ENCODE results near the gene TRIM40. TPM values are rescaled to one million over a fixed set of nuclear protein-coding genes. Genes with fewer than 3 reads are reported as not detected.
A peak's percentile ranks its signal among the peaks of the same experiment; 100 is the strongest.

Gene TRIM40
- total and polyA plus RNA-seq, 8 donors: not detected

GRCh38 chr6:30188541-30188940, 52.6 kb downstream of the TRIM40 start:
- Histone ChIP-seq H3K27me3 (no peaks in the 10 kb centered on the region), H3K4me1 (no peaks in the 10 kb centered on the region), H3K27ac (no peak overlapping the region), H3K9me3 (no peaks in the 10 kb centered on the region), H3K36me3 (peaks cover 0 to 32% (median 17%) of the 10 kb centered on the region in 3 donors), H3K4me3 (no peak overlapping the region)
- ATAC-seq: no peak
- intact Hi-C loops (cut with DNase I): no loop called here
- no peak for TF ChIP-seq CTCF (IDR thresholded peaks at IDR 0.05)
- DNase-seq: no peak
- 97% methylated on average over 5 of the region's 5 CpGs for WGBS, 2 donors
- FAIRE-seq: no peak

- intact Hi-C loops (cut with DNase I): no loop called here
- FAIRE-seq: no peak
- H3K36me3 ChIP-seq: peaks cover 3 to 40% (median 22%) of the 10 kb centered on the region in 3 donors
- H3K27ac ChIP-seq: no peak overlapping the region
- H3K27me3 ChIP-seq: no peaks in the 10 kb centered on the region
- no peak for TF ChIP-seq CTCF (IDR thresholded peaks at IDR 0.05)
- no peak for ATAC-seq
- no peak overlapping the region for H3K4me3 ChIP-seq
- no peaks in the 10 kb centered on the region for H3K9me3 ChIP-seq
- 88 to 94% methylated on average over 7 of the region's 7 CpGs for WGBS, 2 donors
- H3K4me1 ChIP-seq: no peaks in the 10 kb centered on the region
- DNase-seq: peak in 1 of 6 donors; percentile 34
These were observed 56.1 kb downstream of the TRIM40 start for GRCh38 chr6:30192076-30192475.

GRCh38 chr6:30194797-30195690, 59.1 kb downstream of the TRIM40 start:
- DNase-seq: no peak
- no peaks in the 10 kb centered on the region for H3K4me1 ChIP-seq
- H3K36me3 ChIP-seq: peaks cover 3 to 40% (median 19%) of the 10 kb centered on the region in 3 donors
- no peaks in the 10 kb centered on the region for H3K9me3 ChIP-seq
- no peak for TF ChIP-seq CTCF (IDR thresholded peaks at IDR 0.05)
- no peak for FAIRE-seq
- H3K4me3 ChIP-seq: no peak overlapping the region
- intact Hi-C loops (cut with DNase I): no loop called here
- no peak overlapping the region for H3K27ac ChIP-seq
- no peak for ATAC-seq
- 92 to 94% methylated on average over 8 of the region's 8 CpGs for WGBS, 2 donors
- H3K27me3 ChIP-seq: no peaks in the 10 kb centered on the region

GRCh38 chr6:30195951-30196350, 60.0 kb downstream of the TRIM40 start:
- no peak for ATAC-seq
- WGBS, 2 donors: 91 to 97% methylated on average over 1 of the region's 1 CpG
- intact Hi-C loops (cut with DNase I): no loop called here
- no peak for DNase-seq
- Histone ChIP-seq H3K27ac (no peak overlapping the region), H3K4me3 (no peak overlapping the region), H3K4me1 (no peaks in the 10 kb centered on the region), H3K27me3 (no peaks in the 10 kb centered on the region), H3K36me3 (peaks cover 3 to 35% (median 19%) of the 10 kb centered on the region in 3 donors), H3K9me3 (no peaks in the 10 kb centered on the region)
- no peak for TF ChIP-seq CTCF (IDR thresholded peaks at IDR 0.05)
- FAIRE-seq: no peak

GRCh38 chr6:30196376-30196775, 60.4 kb downstream of the TRIM40 start:
- intact Hi-C loops (cut with DNase I): no loop called here
- no peaks in the 10 kb centered on the region for H3K27me3 ChIP-seq
- ATAC-seq: no peak
- H3K9me3 ChIP-seq: no peaks in the 10 kb centered on the region
- DNase-seq: no peak
- H3K27ac ChIP-seq: no peak overlapping the region
- H3K4me1 ChIP-seq: no peaks in the 10 kb centered on the region
- WGBS, 2 donors: 93 to 94% methylated on average over 12 of the region's 12 CpGs
- peaks cover 3 to 39% (median 19%) of the 10 kb centered on the region in 3 donors for H3K36me3 ChIP-seq
- FAIRE-seq: no peak
- H3K4me3 ChIP-seq: no peak overlapping the region
- TF ChIP-seq CTCF (IDR thresholded peaks at IDR 0.05): no peak

Measured in pancreas (tissue), 10 donors.